ENCODE results near the gene PRKG1. TPM values are rescaled to one million over a fixed set of nuclear protein-coding genes. Genes with fewer than 3 reads are reported as not detected.

The PRKG1 gene
- total and polyA plus RNA-seq, 2 donors (not counting 1 experiment from before 2014, with no cell fraction given): not detected

DNA sequence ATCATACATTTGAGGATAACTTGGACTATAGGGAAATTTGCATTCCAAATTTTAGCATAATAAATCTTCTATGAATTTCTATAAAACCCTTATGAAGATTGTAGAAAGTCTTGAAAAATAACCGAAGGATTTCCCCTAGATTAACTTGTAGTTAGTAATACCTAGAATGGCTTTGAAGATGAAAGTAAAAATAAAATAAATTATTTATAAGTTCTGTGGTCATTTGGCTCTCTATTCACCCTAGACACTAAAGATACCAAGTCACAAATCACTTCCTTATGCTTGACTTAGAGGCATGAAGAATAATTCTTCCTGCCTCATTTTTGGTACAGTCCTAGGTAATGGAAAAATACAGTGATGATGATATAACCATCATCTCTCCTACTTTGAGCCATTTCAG, 545.8 kb downstream of the PRKG1 start:
- H3K4me1 Mint-ChIP-seq: no peaks in the 10 kb centered on the region
- Histone ChIP-seq H3K4me1 (ENCODE audit: control insufficient read depth in 2 of 2, insufficient read depth in 2 of 2, low read length in 2 of 2) (no peaks in the 10 kb centered on the region), H3K4me2 (replicated peaks; ENCODE audit: low read depth, low read length, poor library complexity, severe bottlenecking) (no peak overlapping the region), H3K27me3 (replicated peaks in 1 of 4; ENCODE audit: control extremely low read depth in 1 of 4, control insufficient read depth in 3 of 4, insufficient read depth in 4 of 4, low read length in 3 of 4) (no peaks in the 10 kb centered on the region), H3K36me3 (replicated peaks in 1 of 2; ENCODE audit: control extremely low read depth in 1 of 2, control insufficient read depth in 1 of 2, extremely low read depth in 1 of 2, insufficient read depth in 2 of 2, low read length in 1 of 2) (no peaks in the 10 kb centered on the region), H3K27ac (ENCODE audit: low read length in 2 of 2) (no peak overlapping the region), H3K79me2 (ENCODE audit: control insufficient read depth, insufficient read depth, low read length) (no peaks in the 10 kb centered on the region), H3K9ac (ENCODE audit: low read length) (no peak overlapping the region), H3K9me3 (ENCODE audit: control extremely low read depth in 1 of 3, control insufficient read depth in 2 of 3, insufficient read depth in 1 of 3, low read length in 2 of 3) (peaks cover 0 to 9% (median 1%) of the 10 kb centered on the region in 3 donors), H2AFZ (ENCODE audit: insufficient read depth, low read depth, low read length, poor library complexity, severe bottlenecking) (no peak overlapping the region), H4K20me1 (ENCODE audit: control insufficient read depth, insufficient read depth, low read length, poor library complexity, severe bottlenecking) (no peaks in the 10 kb centered on the region), H3K4me3 (ENCODE audit: control extremely low read depth in 1 of 5, extremely low read depth in 1 of 5, insufficient read depth in 1 of 5, low read depth in 2 of 5, low read length in 4 of 5) (no peak overlapping the region)
- H3K4me3 Mint-ChIP-seq: no peak overlapping the region
- H3K27me3 Mint-ChIP-seq: no peaks in the 10 kb centered on the region
- H3K9me3 Mint-ChIP-seq (ENCODE audit: insufficient read depth): peaks cover 2% of the 10 kb centered on the region
- no peak for DNase-seq
- no peak overlapping the region for H3K27ac Mint-ChIP-seq
- CTCF ChIA-PET: no interaction called here
- POLR2A ChIA-PET: no interaction called here
- whole genome bisulfite sequencing (ENCODE audit: insufficient coverage): no CpG with 5 or more reads among the region's 1 CpG
- TF ChIP-seq EZH2 (IDR thresholded peaks at IDR 0.05; ENCODE audit: borderline replicate concordance, insufficient read depth, low read depth, low read length, poor library complexity, severe bottlenecking): no peak
- TF ChIP-seq, protein P1, sequence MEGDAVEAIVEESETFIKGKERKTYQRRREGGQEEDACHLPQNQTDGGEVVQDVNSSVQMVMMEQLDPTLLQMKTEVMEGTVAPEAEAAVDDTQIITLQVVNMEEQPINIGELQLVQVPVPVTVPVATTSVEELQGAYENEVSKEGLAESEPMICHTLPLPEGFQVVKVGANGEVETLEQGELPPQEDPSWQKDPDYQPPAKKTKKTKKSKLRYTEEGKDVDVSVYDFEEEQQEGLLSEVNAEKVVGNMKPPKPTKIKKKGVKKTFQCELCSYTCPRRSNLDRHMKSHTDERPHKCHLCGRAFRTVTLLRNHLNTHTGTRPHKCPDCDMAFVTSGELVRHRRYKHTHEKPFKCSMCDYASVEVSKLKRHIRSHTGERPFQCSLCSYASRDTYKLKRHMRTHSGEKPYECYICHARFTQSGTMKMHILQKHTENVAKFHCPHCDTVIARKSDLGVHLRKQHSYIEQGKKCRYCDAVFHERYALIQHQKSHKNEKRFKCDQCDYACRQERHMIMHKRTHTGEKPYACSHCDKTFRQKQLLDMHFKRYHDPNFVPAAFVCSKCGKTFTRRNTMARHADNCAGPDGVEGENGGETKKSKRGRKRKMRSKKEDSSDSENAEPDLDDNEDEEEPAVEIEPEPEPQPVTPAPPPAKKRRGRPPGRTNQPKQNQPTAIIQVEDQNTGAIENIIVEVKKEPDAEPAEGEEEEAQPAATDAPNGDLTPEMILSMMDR (IDR thresholded peaks at IDR 0.05): no peak
- intact Hi-C loops (cut with micrococcal nuclease): no loop called here
- no peak for ATAC-seq (ENCODE audit: low read depth)

DNA sequence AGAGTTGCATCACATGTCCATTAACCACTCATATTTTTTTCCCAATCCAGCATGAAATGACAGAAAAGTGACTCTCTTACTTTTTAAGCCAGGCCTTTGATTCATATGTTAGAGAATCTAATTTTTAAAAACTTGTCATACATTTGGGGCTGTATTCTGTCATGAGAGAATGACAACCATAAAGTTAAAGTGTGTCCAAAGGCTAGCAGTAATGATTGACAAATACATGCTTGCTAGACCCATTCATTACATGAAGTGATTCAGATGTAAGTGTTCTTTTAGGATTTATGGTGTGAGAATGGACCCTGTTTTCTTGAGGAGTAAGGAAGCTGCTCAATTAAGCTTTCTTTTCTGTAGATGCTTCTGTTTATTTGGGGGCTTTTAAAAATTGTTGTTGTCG, 549.7 kb downstream of the PRKG1 start:
- H3K79me2 ChIP-seq (ENCODE audit: control insufficient read depth, insufficient read depth, low read length): no peaks in the 10 kb centered on the region
- intact Hi-C loops (cut with micrococcal nuclease): no loop called here
- no peak overlapping the region for H3K4me3 ChIP-seq (ENCODE audit: control extremely low read depth in 1 of 5, extremely low read depth in 1 of 5, insufficient read depth in 1 of 5, low read depth in 2 of 5, low read length in 4 of 5)
- H3K4me1 ChIP-seq (ENCODE audit: control insufficient read depth in 2 of 2, insufficient read depth in 2 of 2, low read length in 2 of 2): no peaks in the 10 kb centered on the region
- H3K9me3 Mint-ChIP-seq (ENCODE audit: insufficient read depth): no peaks in the 10 kb centered on the region
- no peak overlapping the region for H3K4me2 ChIP-seq (replicated peaks; ENCODE audit: low read depth, low read length, poor library complexity, severe bottlenecking)
- H3K27ac ChIP-seq (ENCODE audit: low read length in 2 of 2): no peak overlapping the region
- no peak overlapping the region for H3K27ac Mint-ChIP-seq
- WGBS (ENCODE audit: insufficient coverage): no CpG with 5 or more reads among the region's 1 CpG
- H3K27me3 ChIP-seq (replicated peaks in 1 of 4; ENCODE audit: control extremely low read depth in 1 of 4, control insufficient read depth in 3 of 4, insufficient read depth in 4 of 4, low read length in 3 of 4): no peaks in the 10 kb centered on the region
- DNase-seq (no peak), ATAC-seq (ENCODE audit: low read depth) (no peak)
- H3K9me3 ChIP-seq (ENCODE audit: control extremely low read depth in 1 of 3, control insufficient read depth in 2 of 3, insufficient read depth in 1 of 3, low read length in 2 of 3): peaks cover 0 to 1% (median 0%) of the 10 kb centered on the region in 3 donors
- TF ChIP-seq, protein P1 (IDR thresholded peaks at IDR 0.05): no peak
- TF ChIP-seq EZH2 (IDR thresholded peaks at IDR 0.05; ENCODE audit: borderline replicate concordance, insufficient read depth, low read depth, low read length, poor library complexity, severe bottlenecking): no peak
- no peak overlapping the region for H2AFZ ChIP-seq (ENCODE audit: insufficient read depth, low read depth, low read length, poor library complexity, severe bottlenecking)
- no peaks in the 10 kb centered on the region for H3K36me3 ChIP-seq (replicated peaks in 1 of 2; ENCODE audit: control extremely low read depth in 1 of 2, control insufficient read depth in 1 of 2, extremely low read depth in 1 of 2, insufficient read depth in 2 of 2, low read length in 1 of 2)
- H3K4me1 Mint-ChIP-seq: no peaks in the 10 kb centered on the region
- ChIA-PET POLR2A (no interaction called here), CTCF (no interaction called here)
- no peaks in the 10 kb centered on the region for H4K20me1 ChIP-seq (ENCODE audit: control insufficient read depth, insufficient read depth, low read length, poor library complexity, severe bottlenecking)
- H3K9ac ChIP-seq (ENCODE audit: low read length): no peak overlapping the region
- no peaks in the 10 kb centered on the region for H3K27me3 Mint-ChIP-seq
- H3K4me3 Mint-ChIP-seq: no peak overlapping the region

All from B cell (primary cell).